Activated T-cell treated with anti-CD3 and anti-CD28 coated beads, Interleukin-2, amount 50 U/mL, for 4 hours (primary cell): ENCODE data around the gene CEMIP2. TPM values are rescaled to one million over a fixed set of nuclear protein-coding genes. Genes with fewer than 3 reads are reported as not detected.
A peak's percentile ranks its signal among the peaks of the same experiment; 100 is the strongest.

Experiments used
- ATAC-seq, 2 donors: fragments of 200-7000 bp; cut with Tn5 transposase; one replicate each; pipeline ENCODE4 v1.10.0; 2021
- DNase-seq: peaks from one replicate; pipeline ENCODE4 v3.0.0-alpha.2; 2020
- H3K27me3 Mint-ChIP-seq: one replicate; pipeline ENCODE4 v1.8.0; 2021; ENCODE audit warnings: low read depth, mixed read lengths
- H3K36me3 Mint-ChIP-seq: one replicate; pipeline ENCODE4 v1.8.0; 2022; ENCODE audit warnings: mixed read lengths; ENCODE audit not compliant: insufficient read depth
- H3K4me1 Mint-ChIP-seq: one replicate; pipeline ENCODE4 v1.8.0; 2021; ENCODE audit warnings: low read depth, mixed read lengths
- H3K4me3 Mint-ChIP-seq: one replicate; pipeline ENCODE4 v1.8.0; 2021; ENCODE audit warnings: mild to moderate bottlenecking, moderate library complexity, mixed read lengths
- H3K9me3 Mint-ChIP-seq: one replicate; pipeline ENCODE4 v1.8.0; 2021; ENCODE audit warnings: mixed read lengths
- total RNA-seq, 3 donors: library from RNA; stranded (reverse); gene quantifications; one replicate each; pipeline ENCODE4 v1.2.1, GENCODE V29; 2021

The CEMIP2 gene
- total RNA-seq, 3 donors from 2014 or later, result 51.1 to 71.9 (median 66.2) TPM

DNA sequence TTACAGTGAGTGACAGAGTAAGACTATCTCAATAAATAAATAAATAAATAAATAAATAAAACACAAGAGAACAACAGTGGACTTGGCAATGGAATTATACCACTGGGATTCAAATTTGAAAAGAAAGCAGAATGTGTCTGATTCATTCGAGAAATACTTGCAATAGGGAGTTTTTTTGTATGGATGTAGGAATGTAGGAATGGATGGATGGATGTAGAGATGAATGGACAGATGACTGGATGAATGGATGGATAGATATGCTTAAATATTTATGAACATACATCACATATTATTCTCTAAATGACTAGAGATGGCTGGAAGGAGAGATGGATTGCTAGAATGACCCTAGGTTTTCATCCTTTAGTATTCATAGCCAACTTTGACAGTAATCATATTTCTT is 22.0 kb upstream of the CEMIP2 start:
- Mint-ChIP-seq H3K9me3 (no peaks in the 10 kb centered on the region), H3K4me3 (no peak overlapping the region), H3K36me3 (no peaks in the 10 kb centered on the region), H3K27me3 (no peaks in the 10 kb centered on the region), H3K4me1 (peaks cover 39% of the 10 kb centered on the region)
- ATAC-seq (no peak), DNase-seq (no peak)

GRCh38 chr9:71783120-71783523 is 14.8 kb upstream of the CEMIP2 start:
- H3K4me1 Mint-ChIP-seq, result peaks cover 44% of the 10 kb centered on the region
- no peaks in the 10 kb centered on the region for H3K9me3 Mint-ChIP-seq
- ATAC-seq (peak; percentile 93 to 95), DNase-seq (peak; percentile 81)
- no peaks in the 10 kb centered on the region for H3K27me3 Mint-ChIP-seq
- peak overlapping the region; percentile 47 for H3K4me3 Mint-ChIP-seq
- peaks cover 3% of the 10 kb centered on the region for H3K36me3 Mint-ChIP-seq

- H3K4me3 Mint-ChIP-seq, result peak overlapping the region; percentile 55
- H3K9me3 Mint-ChIP-seq, result no peaks in the 10 kb centered on the region
- peaks cover 44% of the 10 kb centered on the region for H3K4me1 Mint-ChIP-seq
- H3K27me3 Mint-ChIP-seq, result no peaks in the 10 kb centered on the region
- peaks cover 3% of the 10 kb centered on the region for H3K36me3 Mint-ChIP-seq
- ATAC-seq (peak; percentile 45 to 50), DNase-seq (no peak)
Observed at GRCh38 chr9:71781391-71781790, 13.1 kb upstream of the CEMIP2 start.

DNA sequence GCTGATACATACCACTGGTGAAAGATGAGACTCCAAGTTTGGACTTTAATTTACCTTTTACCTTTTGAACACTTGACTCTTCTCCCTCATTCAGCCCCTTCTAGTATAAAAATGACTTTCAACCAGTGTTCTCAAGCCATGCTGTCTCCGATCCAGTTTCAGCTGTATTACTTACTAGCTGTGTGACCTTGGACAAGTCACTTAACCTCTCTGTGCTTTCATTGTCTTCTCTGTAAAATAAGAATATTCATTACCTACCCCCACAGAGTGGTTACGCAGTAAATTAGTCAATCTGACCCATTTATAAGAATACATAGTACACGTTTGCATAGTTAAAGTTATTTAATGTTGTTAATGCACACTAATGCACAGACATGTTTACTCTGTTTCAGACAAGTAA is 12.6 kb upstream of the CEMIP2 start:
- DNase-seq, result no peak
- H3K4me3 Mint-ChIP-seq, result peak overlapping the region; percentile 55
- peaks cover 3% of the 10 kb centered on the region for H3K36me3 Mint-ChIP-seq
- H3K4me1 Mint-ChIP-seq, result peaks cover 44% of the 10 kb centered on the region
- no peaks in the 10 kb centered on the region for H3K27me3 Mint-ChIP-seq
- H3K9me3 Mint-ChIP-seq, result no peaks in the 10 kb centered on the region
- ATAC-seq, result no peak

DNA sequence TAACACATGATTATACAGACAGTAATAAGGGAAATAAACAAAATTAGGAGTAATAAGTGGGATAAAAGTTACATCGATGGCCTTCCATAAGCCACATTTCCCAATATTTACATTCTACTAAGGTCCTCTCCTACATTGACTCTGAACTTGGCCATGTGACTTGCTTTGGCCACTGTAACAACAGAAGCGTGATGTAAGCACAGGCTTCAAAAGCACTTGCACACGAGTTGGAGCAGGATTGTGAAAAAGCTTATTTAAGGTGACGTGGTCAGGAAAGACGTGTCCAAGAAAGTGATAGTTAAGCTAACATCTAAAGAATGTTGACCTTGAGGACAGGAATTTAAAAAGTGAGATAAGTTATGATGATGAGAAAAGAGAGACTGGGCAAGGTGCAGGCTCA is 9.8 kb upstream of the CEMIP2 start:
- Mint-ChIP-seq H3K9me3 (no peaks in the 10 kb centered on the region), H3K4me1 (peaks cover 33% of the 10 kb centered on the region), H3K27me3 (no peaks in the 10 kb centered on the region), H3K4me3 (no peak overlapping the region), H3K36me3 (no peaks in the 10 kb centered on the region)
- ATAC-seq (no peak), DNase-seq (no peak)

DNA sequence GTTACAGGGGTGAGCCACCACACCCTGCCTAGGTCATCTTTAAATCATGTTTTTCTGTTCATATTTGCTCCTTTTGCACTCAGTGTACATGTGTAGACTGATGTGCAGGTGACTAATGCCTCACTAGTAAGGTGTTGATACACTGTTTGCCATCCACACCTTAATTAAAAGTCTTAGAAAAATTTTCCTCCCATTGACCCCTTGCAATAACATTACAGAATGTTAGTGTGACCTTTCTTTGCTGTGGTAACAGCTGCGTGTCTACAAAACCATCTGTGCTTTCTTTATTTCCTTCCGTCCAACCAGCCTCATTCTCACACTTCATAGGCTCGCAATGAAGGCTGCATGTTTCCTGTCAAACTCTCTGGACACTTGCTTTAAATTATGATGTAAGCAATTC is 6.6 kb upstream of the CEMIP2 start:
- no peaks in the 10 kb centered on the region for H3K9me3 Mint-ChIP-seq
- H3K4me3 Mint-ChIP-seq, result no peak overlapping the region
- ATAC-seq (peak; percentile 32 to 34), DNase-seq (no peak)
- no peaks in the 10 kb centered on the region for H3K27me3 Mint-ChIP-seq
- no peaks in the 10 kb centered on the region for H3K36me3 Mint-ChIP-seq
- peaks cover 9% of the 10 kb centered on the region for H3K4me1 Mint-ChIP-seq

DNA sequence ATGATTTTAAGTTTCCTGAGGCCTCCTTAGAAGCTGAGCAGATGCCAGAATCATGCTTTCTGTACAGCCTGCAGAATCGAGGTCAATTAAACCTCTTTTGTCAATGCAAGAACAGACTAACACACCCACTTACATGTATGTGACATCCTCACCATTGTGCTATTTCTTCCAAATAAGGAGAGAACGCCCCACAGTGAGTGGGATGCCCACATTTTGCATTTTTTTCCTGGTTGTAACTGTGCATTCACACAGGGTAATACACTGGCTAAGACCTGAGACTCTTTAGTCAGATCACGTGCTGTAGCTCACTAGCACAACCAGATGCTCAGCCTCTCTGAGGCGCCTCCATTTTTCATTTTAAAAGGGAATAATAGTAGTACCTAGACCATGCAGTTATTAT is 4.4 kb upstream of the CEMIP2 start:
- Mint-ChIP-seq H3K4me3 (no peak overlapping the region), H3K27me3 (no peaks in the 10 kb centered on the region), H3K36me3 (peaks cover under 1% of the 10 kb centered on the region), H3K9me3 (no peaks in the 10 kb centered on the region), H3K4me1 (peaks cover 9% of the 10 kb centered on the region)
- DNase-seq (no peak), ATAC-seq (no peak)

DNA sequence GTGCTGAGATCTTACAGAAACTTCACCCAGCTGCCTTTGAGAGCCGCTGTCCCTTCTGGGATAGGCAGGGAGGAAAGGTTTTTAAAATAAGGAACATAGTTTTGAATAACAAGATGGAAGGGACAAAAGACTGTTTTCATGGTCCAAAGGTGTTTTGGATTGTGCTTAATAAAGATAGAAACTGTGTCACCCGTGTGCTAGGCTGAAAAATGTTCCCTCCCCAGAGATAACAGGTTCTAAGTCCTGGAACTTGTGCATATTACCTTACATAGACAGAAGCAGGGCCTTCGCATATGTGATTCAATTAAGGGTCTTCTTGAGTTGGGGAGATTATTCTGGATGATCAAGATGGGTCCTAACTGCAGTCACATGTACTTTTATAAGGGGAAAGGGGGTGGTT is 1.9 kb upstream of the CEMIP2 start:
- peak overlapping the region; percentile 88 for H3K4me3 Mint-ChIP-seq
- peaks cover 26% of the 10 kb centered on the region for H3K4me1 Mint-ChIP-seq
- peaks cover 4% of the 10 kb centered on the region for H3K36me3 Mint-ChIP-seq
- H3K9me3 Mint-ChIP-seq, result no peaks in the 10 kb centered on the region
- DNase-seq (no peak), ATAC-seq (no peak)
- H3K27me3 Mint-ChIP-seq, result no peaks in the 10 kb centered on the region

- peaks cover 4% of the 10 kb centered on the region for H3K36me3 Mint-ChIP-seq
- peak overlapping the region; percentile 88 for H3K4me3 Mint-ChIP-seq
- H3K27me3 Mint-ChIP-seq, result no peaks in the 10 kb centered on the region
- DNase-seq (peak; percentile 59), ATAC-seq (peak; percentile 27 to 34)
- H3K4me1 Mint-ChIP-seq, result peaks cover 30% of the 10 kb centered on the region
- no peaks in the 10 kb centered on the region for H3K9me3 Mint-ChIP-seq
Observed at GRCh38 chr9:71769175-71770161, 1.2 kb upstream of the CEMIP2 start.

GRCh38 chr9:71767776-71768321 is 464 bp downstream of the CEMIP2 start:
- peaks cover 46% of the 10 kb centered on the region for H3K4me1 Mint-ChIP-seq
- no peak for DNase-seq
- no peak for ATAC-seq
- H3K36me3 Mint-ChIP-seq, result peaks cover 4% of the 10 kb centered on the region
- H3K27me3 Mint-ChIP-seq, result no peaks in the 10 kb centered on the region
- H3K4me3 Mint-ChIP-seq, result peak overlapping the region; percentile 96
- no peaks in the 10 kb centered on the region for H3K9me3 Mint-ChIP-seq

DNA sequence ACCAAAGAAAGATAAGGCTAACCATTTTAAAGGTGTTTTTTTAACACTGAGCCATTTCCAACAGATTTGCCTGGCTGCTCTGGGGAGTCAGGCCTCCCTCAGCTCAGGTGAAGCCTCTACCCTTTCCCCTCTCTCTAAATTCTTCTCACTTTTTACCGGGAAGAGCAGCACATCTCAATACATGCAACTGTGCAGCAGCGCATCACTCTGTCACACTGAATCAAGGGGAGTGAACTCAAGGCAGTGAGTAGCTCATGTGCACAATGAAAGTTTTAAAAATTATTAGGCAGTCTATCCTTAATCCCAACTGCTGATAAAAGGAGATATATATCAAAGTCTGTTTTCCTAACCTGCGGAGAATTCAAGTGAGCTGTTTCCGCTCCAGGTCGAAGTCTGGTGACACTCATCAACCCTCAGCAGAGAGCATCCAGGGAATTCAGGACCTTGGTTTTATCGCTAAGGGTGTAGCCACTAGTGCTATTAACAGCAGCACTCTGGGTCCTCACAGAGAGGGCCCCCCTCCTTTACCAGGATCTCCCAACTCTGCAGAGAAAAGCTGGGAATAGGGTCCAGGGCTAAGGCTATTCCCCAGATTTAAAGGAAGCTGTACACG is 1.0 kb downstream of the CEMIP2 start:
- no peak for DNase-seq
- H3K36me3 Mint-ChIP-seq, result peaks cover 4% of the 10 kb centered on the region
- H3K9me3 Mint-ChIP-seq, result no peaks in the 10 kb centered on the region
- no peak for ATAC-seq
- peaks cover 50% of the 10 kb centered on the region for H3K4me1 Mint-ChIP-seq
- H3K27me3 Mint-ChIP-seq, result no peaks in the 10 kb centered on the region
- peak overlapping the region; percentile 96 for H3K4me3 Mint-ChIP-seq

DNA sequence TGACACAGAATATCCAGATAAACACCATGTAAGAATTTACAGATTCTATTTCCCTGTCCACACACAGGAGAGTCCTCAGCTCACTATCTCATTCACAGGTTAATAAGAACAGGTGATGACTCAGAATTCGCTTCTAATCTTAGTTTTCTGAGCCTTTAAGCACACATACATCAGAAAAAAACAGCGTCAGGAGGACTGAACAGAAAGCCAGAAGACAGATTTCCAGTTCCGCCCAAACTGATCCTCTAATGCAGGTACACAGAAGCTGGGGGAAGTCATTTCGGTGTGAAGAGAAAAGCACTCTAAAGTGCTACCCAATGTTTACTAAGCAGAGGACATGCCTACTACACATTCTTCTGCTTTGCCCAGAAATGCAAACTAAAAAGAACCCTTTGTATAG is 1.6 kb downstream of the CEMIP2 start:
- no peaks in the 10 kb centered on the region for H3K27me3 Mint-ChIP-seq
- H3K36me3 Mint-ChIP-seq, result peaks cover 6% of the 10 kb centered on the region
- ATAC-seq (peak; percentile 8 to 14), DNase-seq (no peak)
- H3K9me3 Mint-ChIP-seq, result no peaks in the 10 kb centered on the region
- H3K4me3 Mint-ChIP-seq, result peak overlapping the region; percentile 96
- peaks cover 57% of the 10 kb centered on the region for H3K4me1 Mint-ChIP-seq

DNA sequence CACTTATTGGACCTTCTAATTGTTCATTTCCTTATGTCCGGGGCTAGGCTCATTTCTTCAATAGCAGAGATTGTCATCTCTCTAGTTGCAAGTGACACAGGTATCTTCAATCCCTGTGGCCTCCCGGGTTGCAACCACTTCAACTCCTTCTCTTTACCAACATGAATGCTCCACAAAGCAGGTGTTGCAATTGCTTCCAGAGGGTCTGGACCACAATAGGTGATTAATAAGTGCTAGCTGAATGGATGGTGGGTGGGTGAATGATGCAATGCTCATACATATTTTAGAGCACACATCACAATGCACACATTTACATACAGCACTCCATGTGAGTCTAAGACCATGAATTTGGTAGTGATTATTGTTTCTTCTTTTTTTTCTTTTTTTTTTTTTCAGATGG is 2.6 kb downstream of the CEMIP2 start:
- H3K36me3 Mint-ChIP-seq, result peaks cover 15% of the 10 kb centered on the region
- DNase-seq (no peak), ATAC-seq (no peak)
- peak overlapping the region; percentile 96 for H3K4me3 Mint-ChIP-seq
- peaks cover 66% of the 10 kb centered on the region for H3K4me1 Mint-ChIP-seq
- H3K9me3 Mint-ChIP-seq, result no peaks in the 10 kb centered on the region
- H3K27me3 Mint-ChIP-seq, result no peaks in the 10 kb centered on the region

GRCh38 chr9:71764891-71765290 is 3.4 kb downstream of the CEMIP2 start:
- DNase-seq, result no peak
- peaks cover 15% of the 10 kb centered on the region for H3K36me3 Mint-ChIP-seq
- ATAC-seq, result no peak
- H3K4me1 Mint-ChIP-seq, result peaks cover 68% of the 10 kb centered on the region
- H3K27me3 Mint-ChIP-seq, result no peaks in the 10 kb centered on the region
- peak overlapping the region; percentile 96 for H3K4me3 Mint-ChIP-seq
- no peaks in the 10 kb centered on the region for H3K9me3 Mint-ChIP-seq
